Measurements from ENCODE around the gene SF3A1. TPM values are rescaled to one million over a fixed set of nuclear protein-coding genes. Genes with fewer than 3 reads are reported as not detected.
"Not testable (repeated sequence)": the region's sequence is repeated elsewhere in the genome, so short reads cannot be mapped to it uniquely, and the experiment has no call there.

The SF3A1 gene
- total RNA-seq, 4 donors from 2014 or later, result 90.4 to 182 (median 160) TPM

DNA sequence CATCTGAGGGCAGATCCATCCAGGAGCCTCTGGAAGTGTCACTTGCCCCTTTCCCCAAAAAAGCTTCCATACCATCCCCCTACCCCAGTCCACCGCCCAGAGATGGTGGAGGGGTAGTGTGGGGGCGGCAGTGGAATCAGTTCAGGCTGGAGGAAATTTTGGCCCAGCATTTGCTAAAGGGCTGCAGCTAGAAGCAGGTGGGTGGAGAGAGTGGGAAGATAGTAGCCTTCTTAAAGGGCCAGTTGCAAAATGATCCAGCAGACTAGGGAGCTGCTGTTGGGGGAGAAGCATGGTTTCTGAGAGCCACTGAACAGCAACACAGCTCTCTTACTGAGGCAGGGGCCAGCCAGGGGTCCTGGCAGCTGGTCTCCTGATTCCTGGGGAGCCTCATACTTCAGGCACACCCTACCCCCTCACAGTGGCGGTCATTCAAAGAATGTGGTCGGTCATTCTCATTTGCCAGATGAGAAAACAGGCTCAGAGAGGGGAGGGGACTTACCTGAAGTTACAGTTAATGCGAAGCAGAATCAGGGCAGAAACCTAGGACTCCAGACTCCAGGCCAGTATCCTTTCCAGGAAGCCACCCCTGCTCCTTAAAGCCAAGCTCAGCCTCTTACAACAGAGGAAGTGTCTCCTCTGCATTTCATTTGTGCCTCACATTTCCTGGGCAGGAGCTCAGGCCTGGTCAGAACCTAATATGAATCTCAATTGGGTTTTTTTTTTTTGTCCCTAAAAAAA is 45.5 kb upstream of the SF3A1 start:
- Histone ChIP-seq H3K36me3 (peaks cover 0 to 19% (median 0%) of the 10 kb centered on the region in 3 donors), H3K4me1 (peaks cover 0 to 28% (median 3%) of the 10 kb centered on the region in 4 donors), H3K27ac (no peak overlapping the region), H3K4me3 (no peak overlapping the region), H3K27me3 (no peaks in the 10 kb centered on the region), H3K9me3 (no peaks in the 10 kb centered on the region)
- no peak for DNase-seq
- TF ChIP-seq CTCF (IDR thresholded peaks at IDR 0.05) (no peak), POLR2A (IDR thresholded peaks at IDR 0.05) (no peak)

DNA sequence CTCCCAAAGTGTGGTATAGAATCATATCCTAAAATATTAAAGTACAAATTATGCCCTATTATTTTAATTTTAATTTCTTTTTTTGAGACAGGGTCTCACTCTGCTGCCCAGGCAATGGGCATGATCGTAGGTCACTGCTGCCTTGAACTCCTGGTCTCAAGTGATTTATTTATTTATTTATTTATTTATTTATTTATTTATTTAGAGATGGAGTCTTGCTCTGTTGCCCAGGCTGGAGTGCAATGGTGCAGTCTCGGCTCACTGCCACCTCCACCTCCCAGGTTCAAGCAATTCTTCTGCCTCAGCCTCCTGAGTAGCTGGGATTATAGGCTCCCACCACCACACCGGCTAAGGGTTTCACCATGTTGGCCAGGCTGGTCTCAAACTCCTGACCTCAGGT is 44.3 kb upstream of the SF3A1 start:
- not testable (repeated sequence) for H3K4me3 ChIP-seq, H3K9me3 ChIP-seq, H3K27ac ChIP-seq, H3K36me3 ChIP-seq, DNase-seq, H3K27me3 ChIP-seq
- peaks cover 0 to 38% (median 10%) of the 10 kb centered on the region in 4 donors for H3K4me1 ChIP-seq

DNA sequence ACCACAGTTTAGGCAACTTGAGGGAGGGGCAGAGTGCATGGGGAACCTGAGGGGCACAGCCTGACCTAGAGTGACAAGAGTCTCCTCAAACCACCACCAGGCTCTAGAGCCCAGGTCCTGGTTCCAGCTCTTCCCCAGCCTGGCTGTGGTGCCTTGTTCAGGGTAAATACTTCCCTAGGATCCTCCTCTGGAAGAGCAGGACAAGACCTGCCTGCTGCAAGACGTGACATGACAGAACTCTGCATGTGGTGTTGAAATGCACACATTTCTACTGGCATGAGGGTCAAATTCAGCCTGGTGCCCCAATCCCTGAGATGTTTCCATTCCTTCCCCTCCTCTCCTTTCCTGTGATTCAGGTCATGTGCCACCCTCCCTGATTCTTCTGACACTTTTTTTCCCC is 43.5 kb upstream of the SF3A1 start:
- Histone ChIP-seq H3K27ac (no peak overlapping the region), H3K4me3 (no peak overlapping the region), H3K9me3 (no peaks in the 10 kb centered on the region), H3K4me1 (peaks cover 0 to 38% (median 10%) of the 10 kb centered on the region in 4 donors), H3K36me3 (peaks cover 0 to 10% (median 0%) of the 10 kb centered on the region in 3 donors), H3K27me3 (no peaks in the 10 kb centered on the region)
- TF ChIP-seq POLR2A (IDR thresholded peaks at IDR 0.05) (no peak), CTCF (IDR thresholded peaks at IDR 0.05) (no peak)
- no peak for DNase-seq

DNA sequence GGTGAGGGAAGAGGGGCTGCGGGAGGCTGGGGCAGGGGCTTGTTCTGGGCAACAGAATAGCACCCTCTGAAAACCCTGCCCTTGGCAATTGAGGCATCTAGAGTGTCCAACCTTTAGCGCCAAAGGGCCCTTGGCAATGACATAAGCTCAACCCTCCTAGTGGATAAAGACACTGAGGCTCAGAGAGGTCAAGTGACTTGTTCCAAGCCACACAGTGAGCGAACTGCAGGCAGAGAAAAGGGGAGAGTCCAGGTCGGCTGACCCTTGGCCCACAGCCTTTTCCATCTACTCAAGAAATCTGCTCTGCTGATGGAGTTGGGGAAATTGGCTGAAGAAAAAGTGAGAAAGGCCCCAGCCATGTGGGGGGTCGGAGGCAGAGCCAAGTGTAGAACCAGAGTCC is 43.0 kb upstream of the SF3A1 start:
- Histone ChIP-seq H3K27ac (no peak overlapping the region), H3K27me3 (no peaks in the 10 kb centered on the region), H3K4me3 (no peak overlapping the region), H3K4me1 (peaks cover 0 to 38% (median 10%) of the 10 kb centered on the region in 4 donors), H3K36me3 (peaks cover 0 to 10% (median 0%) of the 10 kb centered on the region in 3 donors), H3K9me3 (no peaks in the 10 kb centered on the region)
- no peak for DNase-seq
- TF ChIP-seq POLR2A (IDR thresholded peaks at IDR 0.05), result no peak
- TF ChIP-seq CTCF (IDR thresholded peaks at IDR 0.05), result no peak

DNA sequence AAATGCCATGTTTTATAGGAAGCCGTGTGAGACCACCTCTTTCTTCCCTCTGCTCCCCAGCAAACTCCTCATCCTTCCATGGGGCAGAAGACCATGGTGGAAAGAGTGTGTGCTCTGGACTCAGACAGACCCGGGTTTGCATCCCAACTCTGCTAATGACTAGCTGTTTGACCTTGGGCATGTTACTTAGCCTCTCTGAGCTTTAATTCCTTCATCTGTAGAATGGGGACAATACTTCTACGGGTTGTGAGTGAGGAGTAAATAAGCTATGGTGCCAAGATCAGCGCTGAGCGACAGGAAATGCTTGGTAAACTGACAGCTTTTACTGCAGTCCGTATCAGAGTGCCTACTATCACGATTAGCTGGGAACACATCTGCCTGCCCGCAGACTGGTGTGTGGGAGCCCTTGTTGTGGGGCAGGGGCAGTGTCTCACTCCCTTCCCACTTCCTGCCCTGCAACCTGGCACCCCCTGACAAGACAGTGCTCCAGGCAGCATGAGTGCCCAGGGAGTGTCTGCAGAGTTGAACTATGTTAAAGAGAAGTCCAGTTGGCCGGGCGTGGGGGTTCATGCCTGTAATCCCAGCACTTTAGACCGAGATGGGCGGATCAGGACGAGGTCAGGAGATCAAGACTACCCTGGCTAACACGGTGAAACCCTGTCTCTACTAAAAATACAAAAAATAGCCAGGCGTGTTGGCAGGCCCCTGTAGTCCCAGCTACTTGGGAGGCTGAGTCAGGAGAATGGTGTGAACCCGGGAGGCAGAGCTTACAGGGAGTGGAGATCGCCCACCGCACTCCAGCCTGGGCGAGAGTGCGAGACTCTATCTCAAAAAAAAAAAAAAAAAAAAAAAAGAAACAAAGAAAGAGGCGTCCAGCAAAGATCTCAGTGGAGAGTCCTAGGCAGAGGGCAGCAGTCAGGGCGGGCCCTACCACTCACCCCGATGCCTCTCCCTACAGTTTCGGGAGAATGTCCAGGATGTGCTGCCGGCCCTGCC is 42.3 kb upstream of the SF3A1 start:
- TF ChIP-seq POLR2A (IDR thresholded peaks at IDR 0.05) (no peak), CTCF (IDR thresholded peaks at IDR 0.05) (no peak)
- Histone ChIP-seq H3K9me3 (no peaks in the 10 kb centered on the region), H3K27me3 (no peaks in the 10 kb centered on the region), H3K4me3 (peak overlapping the region in 2 of 4 donors; percentile 86), H3K4me1 (peaks cover 0 to 35% (median 10%) of the 10 kb centered on the region in 4 donors), H3K36me3 (peaks cover 0 to 10% (median 0%) of the 10 kb centered on the region in 3 donors), H3K27ac (no peak overlapping the region)
- no peak for DNase-seq

Measured in Peyer's patch (tissue), 4 donors.